ENCODE measurements around the gene KCNMB2. TPM values are rescaled to one million over a fixed set of nuclear protein-coding genes. Genes with fewer than 3 reads are reported as not detected.
"Not testable (repeated sequence)": the region's sequence is repeated elsewhere in the genome, so short reads cannot be mapped to it uniquely, and the experiment has no call there.

The KCNMB2 gene
- total RNA-seq, 2 experiments from 2014 or later = not detected

- Mint-ChIP-seq H3K27me3 (peaks cover 55% of the 10 kb centered on the region), H3K36me3 (no peaks in the 10 kb centered on the region), H3K4me3 (no peak overlapping the region), H3K4me1 (peaks cover 7% of the 10 kb centered on the region), H3K27ac (no peak overlapping the region), H3K9me3 (no peaks in the 10 kb centered on the region)
- no peak for DNase-seq
These were observed 978 bp downstream of the KCNMB2 start for GRCh38 chr3:178537122-178537705.

GRCh38 chr3:178538056-178538455 lies 1.8 kb downstream of the KCNMB2 start:
- Mint-ChIP-seq H3K27me3 (peaks cover 55% of the 10 kb centered on the region), H3K27ac (no peak overlapping the region), H3K4me3 (no peak overlapping the region), H3K36me3 (no peaks in the 10 kb centered on the region), H3K4me1 (peaks cover 7% of the 10 kb centered on the region), H3K9me3 (no peaks in the 10 kb centered on the region)
- DNase-seq = no peak

DNA sequence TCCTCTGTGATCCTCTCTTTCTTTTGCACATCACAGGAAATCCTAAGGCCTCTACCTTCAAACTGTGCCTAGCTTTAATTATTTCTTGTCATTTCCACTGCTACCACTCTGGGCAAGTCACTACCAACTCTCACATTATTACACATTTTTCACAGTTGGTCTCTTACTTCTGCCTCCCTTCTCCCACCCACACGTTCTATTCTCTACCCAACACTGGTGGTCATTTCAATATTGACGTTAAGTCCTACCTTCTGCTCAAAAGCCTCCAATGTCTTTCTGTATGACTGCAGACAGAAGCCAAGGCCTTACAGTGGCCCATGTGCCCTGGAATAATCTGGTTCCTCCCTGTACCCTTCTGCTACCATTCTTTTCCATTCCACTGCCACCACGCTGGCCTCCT lies 3.9 kb downstream of the KCNMB2 start:
- Mint-ChIP-seq H3K36me3 (no peaks in the 10 kb centered on the region), H3K27me3 (peaks cover 50% of the 10 kb centered on the region)
- no peak for DNase-seq

DNA sequence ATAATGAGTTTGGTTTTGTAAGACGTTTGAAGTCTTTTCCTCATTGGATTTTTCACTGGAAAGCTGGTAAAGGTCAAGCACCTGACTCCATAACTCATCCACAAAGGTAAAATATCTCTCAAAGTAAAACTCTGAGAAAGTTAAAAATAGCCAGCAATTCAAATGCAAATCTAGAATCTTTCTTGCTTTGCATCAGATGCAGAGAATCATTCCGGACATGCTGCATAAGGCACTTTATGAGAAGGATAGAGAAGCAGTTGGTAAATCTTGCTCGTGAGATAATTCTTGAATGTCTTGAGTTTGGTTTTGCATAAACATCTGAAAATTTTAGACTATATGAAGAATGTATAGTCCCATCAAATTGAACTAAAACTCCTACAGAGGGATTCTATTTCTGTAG lies 9.1 kb downstream of the KCNMB2 start:
- Mint-ChIP-seq H3K36me3 (no peaks in the 10 kb centered on the region), H3K27me3 (peaks cover 11% of the 10 kb centered on the region), H3K4me3 (no peak overlapping the region), H3K4me1 (no peaks in the 10 kb centered on the region), H3K27ac (no peak overlapping the region), H3K9me3 (no peaks in the 10 kb centered on the region)
- no peak for DNase-seq

More for the DNA sequence above, 3.9 kb downstream of the KCNMB2 start:
- no peaks in the 10 kb centered on the region for H3K9me3 Mint-ChIP-seq
- H3K4me3 Mint-ChIP-seq = no peak overlapping the region
- peaks cover 7% of the 10 kb centered on the region for H3K4me1 Mint-ChIP-seq
- H3K27ac Mint-ChIP-seq = no peak overlapping the region

DNA sequence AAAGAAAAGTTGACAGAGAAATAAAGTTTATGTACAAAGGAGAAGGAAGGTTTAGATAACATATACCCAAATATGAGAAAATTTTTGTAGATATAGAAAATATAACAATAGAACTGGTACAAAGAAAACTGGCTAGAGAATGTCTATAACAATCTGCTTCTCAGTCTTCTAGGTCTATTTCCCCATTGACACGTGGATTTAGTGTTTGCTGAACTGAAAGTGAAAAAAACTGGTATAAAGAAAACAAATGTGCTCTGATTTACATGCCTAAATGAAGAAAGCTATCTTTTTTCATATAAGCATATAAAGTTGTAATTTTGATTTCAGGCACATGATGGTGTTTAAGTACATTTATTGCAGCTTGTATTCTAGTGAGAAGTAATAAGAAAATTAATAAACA lies 9.8 kb downstream of the KCNMB2 start:
- no peak for DNase-seq
- no peaks in the 10 kb centered on the region for H3K36me3 Mint-ChIP-seq
- no peaks in the 10 kb centered on the region for H3K4me1 Mint-ChIP-seq
- H3K4me3 Mint-ChIP-seq = no peak overlapping the region
- H3K27me3 Mint-ChIP-seq = peaks cover 9% of the 10 kb centered on the region
- H3K27ac Mint-ChIP-seq = no peak overlapping the region
- H3K9me3 Mint-ChIP-seq = no peaks in the 10 kb centered on the region

GRCh38 chr3:178549426-178549825 lies 13.2 kb downstream of the KCNMB2 start:
- H3K4me1 Mint-ChIP-seq, DNase-seq: not testable (repeated sequence)

GRCh38 chr3:178551916-178552321 lies 15.7 kb downstream of the KCNMB2 start:
- no peak overlapping the region for H3K27ac Mint-ChIP-seq
- no peaks in the 10 kb centered on the region for H3K36me3 Mint-ChIP-seq
- H3K4me3 Mint-ChIP-seq = no peak overlapping the region
- H3K4me1 Mint-ChIP-seq = no peaks in the 10 kb centered on the region
- H3K27me3 Mint-ChIP-seq = peaks cover 3% of the 10 kb centered on the region
- DNase-seq = no peak
- no peaks in the 10 kb centered on the region for H3K9me3 Mint-ChIP-seq

More at GRCh38 chr3:178549426-178549825, 13.2 kb downstream of the KCNMB2 start:
- not testable (repeated sequence) for H3K9me3 Mint-ChIP-seq, H3K36me3 Mint-ChIP-seq, H3K4me3 Mint-ChIP-seq, H3K27ac Mint-ChIP-seq, H3K27me3 Mint-ChIP-seq

DNA sequence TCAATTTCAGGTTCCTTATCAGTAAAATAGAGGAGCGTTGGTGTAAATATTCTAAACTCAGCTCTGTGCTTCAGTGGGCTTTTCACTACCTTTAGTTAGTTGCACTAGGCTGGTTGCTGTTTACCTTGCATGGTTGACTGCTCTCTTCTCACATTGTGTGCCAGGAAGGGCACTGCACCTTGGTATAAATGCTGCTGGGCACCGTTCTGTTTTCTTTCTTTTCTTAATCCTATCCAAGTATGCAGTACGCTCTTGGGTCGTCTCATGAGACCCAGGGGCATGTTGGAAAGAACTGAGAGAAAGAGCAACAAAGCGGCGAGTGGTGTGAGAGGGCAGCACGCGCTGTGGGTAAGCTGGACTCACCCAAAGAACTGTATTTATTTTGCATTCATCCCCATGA lies 22.4 kb downstream of the KCNMB2 start:
- Mint-ChIP-seq H3K4me1 (no peaks in the 10 kb centered on the region), H3K36me3 (no peaks in the 10 kb centered on the region), H3K4me3 (no peak overlapping the region), H3K27ac (no peak overlapping the region), H3K27me3 (peaks cover 3% of the 10 kb centered on the region), H3K9me3 (no peaks in the 10 kb centered on the region)
- no peak for DNase-seq

- H3K27ac Mint-ChIP-seq = no peak overlapping the region
- H3K4me1 Mint-ChIP-seq = no peaks in the 10 kb centered on the region
- no peaks in the 10 kb centered on the region for H3K36me3 Mint-ChIP-seq
- H3K9me3 Mint-ChIP-seq = no peaks in the 10 kb centered on the region
- peaks cover 3% of the 10 kb centered on the region for H3K27me3 Mint-ChIP-seq
- DNase-seq = no peak
- H3K4me3 Mint-ChIP-seq = no peak overlapping the region
These were observed 24.5 kb downstream of the KCNMB2 start for GRCh38 chr3:178560759-178561158.

- no peak overlapping the region for H3K4me3 Mint-ChIP-seq
- no peaks in the 10 kb centered on the region for H3K36me3 Mint-ChIP-seq
- H3K4me1 Mint-ChIP-seq = no peaks in the 10 kb centered on the region
- no peak overlapping the region for H3K27ac Mint-ChIP-seq
- peaks cover 3% of the 10 kb centered on the region for H3K27me3 Mint-ChIP-seq
- DNase-seq = no peak
- no peaks in the 10 kb centered on the region for H3K9me3 Mint-ChIP-seq
These were observed 25.0 kb downstream of the KCNMB2 start for GRCh38 chr3:178561239-178561638.

GRCh38 chr3:178562143-178562946 lies 26.1 kb downstream of the KCNMB2 start:
- Mint-ChIP-seq H3K27ac (no peak overlapping the region), H3K4me3 (no peak overlapping the region), H3K36me3 (no peaks in the 10 kb centered on the region), H3K4me1 (no peaks in the 10 kb centered on the region), H3K27me3 (no peaks in the 10 kb centered on the region), H3K9me3 (no peaks in the 10 kb centered on the region)
- no peak for DNase-seq

DNA sequence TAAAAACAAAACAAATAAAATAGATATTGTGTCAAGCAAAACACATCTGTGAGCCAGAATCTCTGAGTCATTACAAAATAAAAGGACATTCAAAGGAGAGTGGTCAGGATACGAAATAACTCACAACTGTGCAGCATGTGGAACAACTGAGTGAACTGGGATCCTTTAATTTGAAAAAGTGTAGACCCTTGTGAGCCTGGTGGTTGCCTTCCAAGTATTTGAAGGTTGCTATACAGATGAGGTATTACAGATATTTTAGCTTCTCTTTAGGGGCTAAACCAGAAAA lies 26.7 kb downstream of the KCNMB2 start:
- H3K4me3 Mint-ChIP-seq = no peak overlapping the region
- DNase-seq = no peak
- no peak overlapping the region for H3K27ac Mint-ChIP-seq
- no peaks in the 10 kb centered on the region for H3K27me3 Mint-ChIP-seq
- H3K9me3 Mint-ChIP-seq = no peaks in the 10 kb centered on the region
- no peaks in the 10 kb centered on the region for H3K36me3 Mint-ChIP-seq
- no peaks in the 10 kb centered on the region for H3K4me1 Mint-ChIP-seq

GRCh38 chr3:178567611-178568010 lies 31.4 kb downstream of the KCNMB2 start:
- no peaks in the 10 kb centered on the region for H3K4me1 Mint-ChIP-seq
- no peaks in the 10 kb centered on the region for H3K9me3 Mint-ChIP-seq
- H3K27me3 Mint-ChIP-seq = peaks cover 3% of the 10 kb centered on the region
- no peak for DNase-seq
- H3K27ac Mint-ChIP-seq = no peak overlapping the region
- no peaks in the 10 kb centered on the region for H3K36me3 Mint-ChIP-seq
- H3K4me3 Mint-ChIP-seq = no peak overlapping the region

GRCh38 chr3:178568155-178568731 lies 32.0 kb downstream of the KCNMB2 start:
- Mint-ChIP-seq H3K9me3 (no peaks in the 10 kb centered on the region), H3K4me3 (no peak overlapping the region), H3K27ac (no peak overlapping the region), H3K27me3 (peaks cover 4% of the 10 kb centered on the region), H3K36me3 (no peaks in the 10 kb centered on the region), H3K4me1 (no peaks in the 10 kb centered on the region)
- no peak for DNase-seq

GRCh38 chr3:178568911-178569310 lies 32.7 kb downstream of the KCNMB2 start:
- Mint-ChIP-seq H3K4me1 (no peaks in the 10 kb centered on the region), H3K27ac (no peak overlapping the region), H3K36me3 (no peaks in the 10 kb centered on the region), H3K4me3 (no peak overlapping the region), H3K27me3 (peaks cover 4% of the 10 kb centered on the region), H3K9me3 (no peaks in the 10 kb centered on the region)
- no peak for DNase-seq

DNA sequence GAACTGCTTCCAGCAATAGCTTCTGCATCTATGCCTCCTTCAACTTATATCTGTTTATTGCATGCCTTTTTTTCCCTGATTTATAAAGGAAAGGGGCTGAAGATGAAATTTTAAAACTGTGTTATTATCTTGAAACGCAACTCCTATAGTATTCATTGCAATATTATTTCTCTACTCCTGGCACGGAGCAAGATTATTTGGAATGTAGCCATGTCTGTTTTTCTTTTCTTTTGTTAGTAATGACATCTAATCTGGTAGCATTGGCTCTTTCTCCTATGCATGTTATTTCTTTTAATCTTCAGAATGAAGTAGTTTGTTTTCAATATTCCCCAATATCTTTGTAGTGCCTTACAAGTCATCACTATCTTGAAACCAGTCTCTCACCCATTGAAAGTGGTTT lies 33.6 kb downstream of the KCNMB2 start:
- no peaks in the 10 kb centered on the region for H3K4me1 Mint-ChIP-seq
- H3K36me3 Mint-ChIP-seq = no peaks in the 10 kb centered on the region

More for the DNA sequence above, 33.6 kb downstream of the KCNMB2 start:
- peaks cover 4% of the 10 kb centered on the region for H3K27me3 Mint-ChIP-seq
- DNase-seq = no peak
- H3K4me3 Mint-ChIP-seq = no peak overlapping the region
- no peak overlapping the region for H3K27ac Mint-ChIP-seq
- H3K9me3 Mint-ChIP-seq = no peaks in the 10 kb centered on the region

Data from activated naive CD8-positive, alpha-beta T cell treated with anti-CD3 and anti-CD28 coated beads for 36 hours (primary cell).